CD4-positive, alpha-beta T cell treated with Interleukin-4 for 4 hours (primary cell): ENCODE data around the gene SLC25A12.
"Not testable (repeated sequence)": the region's sequence is repeated elsewhere in the genome, so short reads cannot be mapped to it uniquely, and the experiment has no call there.

Source experiments
- DNase-seq: peaks from one replicate; pipeline ENCODE4 v3.0.0-alpha.2; 2020

The SLC25A12 gene

GRCh38 chr2:171788316-171788993 lies 105.6 kb downstream of the SLC25A12 start:
- DNase-seq, result no peak

- no peak for DNase-seq
Observed at GRCh38 chr2:171787333-171788072, 106.5 kb downstream of the SLC25A12 start.

- no peak for DNase-seq
Observed at GRCh38 chr2:171785450-171785849, 108.6 kb downstream of the SLC25A12 start.

GRCh38 chr2:171778515-171778914 lies 115.5 kb downstream of the SLC25A12 start:
- DNase-seq, result no peak

GRCh38 chr2:171774581-171774980 lies 119.5 kb downstream of the SLC25A12 start:
- DNase-seq, result not testable (repeated sequence)

- no peak for DNase-seq
Observed at GRCh38 chr2:171772373-171772772, 121.7 kb downstream of the SLC25A12 start.

GRCh38 chr2:171771463-171771862 lies 122.6 kb downstream of the SLC25A12 start:
- DNase-seq, result no peak

- no peak for DNase-seq
Observed at GRCh38 chr2:171763602-171764001, 130.4 kb downstream of the SLC25A12 start.

- no peak for DNase-seq
Observed at GRCh38 chr2:171762879-171763573, 131.0 kb downstream of the SLC25A12 start.

GRCh38 chr2:171761176-171761575 lies 132.9 kb downstream of the SLC25A12 start:
- not testable (repeated sequence) for DNase-seq

GRCh38 chr2:171758762-171759161 lies 135.3 kb downstream of the SLC25A12 start:
- not testable (repeated sequence) for DNase-seq

- DNase-seq, result no peak
Observed at GRCh38 chr2:171754254-171754939, 139.6 kb downstream of the SLC25A12 start.

- DNase-seq, result no peak
Observed at GRCh38 chr2:171747371-171747770, 146.7 kb downstream of the SLC25A12 start.

GRCh38 chr2:171745806-171746205 lies 148.2 kb downstream of the SLC25A12 start:
- no peak for DNase-seq

- DNase-seq, result no peak
Observed at GRCh38 chr2:171745141-171745540, 148.9 kb downstream of the SLC25A12 start.

- no peak for DNase-seq
Observed at GRCh38 chr2:171742760-171743159, 151.3 kb downstream of the SLC25A12 start.

- DNase-seq, result no peak
Observed at GRCh38 chr2:171741189-171741588, 152.9 kb downstream of the SLC25A12 start.

GRCh38 chr2:171735991-171736710 lies 157.9 kb downstream of the SLC25A12 start:
- DNase-seq, result no peak
